CD4-positive, alpha-beta T cell treated with Interleukin-17A for 4 hours (primary cell): Measurements from ENCODE around the gene PAN3.

Experiments
- DNase-seq: peaks from one replicate; pipeline ENCODE4 v3.0.0-alpha.2; 2020; ENCODE audit warnings: mixed read lengths

Gene PAN3

GRCh38 chr13:28339419-28339818 is 201.1 kb downstream of the PAN3 start:
- DNase-seq = no peak

DNA sequence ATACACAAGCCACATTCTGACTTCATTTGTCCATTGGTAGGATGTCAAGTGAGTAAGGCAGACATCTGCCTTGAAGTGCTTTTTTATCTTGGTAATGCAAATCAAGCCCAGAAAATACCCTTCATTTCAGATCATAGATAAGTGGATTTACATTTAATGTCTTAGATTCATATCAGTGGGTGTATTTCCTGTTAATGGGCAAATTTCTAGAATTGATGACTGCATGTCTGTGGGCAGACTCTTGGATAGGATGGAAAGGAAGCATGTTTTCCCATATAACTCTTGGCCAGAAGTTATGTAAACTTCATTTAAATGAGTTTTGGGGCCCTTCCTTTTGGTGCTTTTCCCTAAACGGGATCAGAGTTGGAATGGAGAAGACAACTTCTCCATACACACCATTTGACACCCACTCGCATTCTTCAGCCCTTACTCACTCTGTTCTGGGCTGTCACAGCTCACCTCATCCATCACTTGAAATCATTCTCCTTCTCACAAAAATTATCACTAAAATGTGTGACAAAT is 202.0 kb downstream of the PAN3 start:
- no peak for DNase-seq

- no peak for DNase-seq
Observed at GRCh38 chr13:28342251-28342650, 203.9 kb downstream of the PAN3 start.

DNA sequence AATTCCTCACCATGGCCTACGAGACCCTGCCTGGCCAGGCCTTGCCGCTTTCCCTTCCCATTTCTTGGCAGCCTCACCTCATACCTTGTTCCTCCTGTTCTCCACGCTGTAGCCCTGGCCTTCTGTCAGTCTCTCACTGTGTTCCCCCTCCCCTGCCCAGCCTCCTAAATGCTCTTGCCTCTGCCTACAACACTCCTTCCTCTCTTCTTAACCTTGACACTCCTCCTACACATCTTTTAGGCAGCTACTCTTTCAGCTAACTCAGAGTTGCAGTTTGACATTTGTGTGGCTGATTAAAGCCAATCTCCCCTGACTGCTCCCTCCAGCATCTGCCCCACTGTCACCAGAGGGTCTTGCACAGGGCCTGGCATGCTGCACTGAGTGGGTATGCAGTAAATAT is 205.8 kb downstream of the PAN3 start:
- no peak for DNase-seq
